ENCODE data around the gene MCMBP. TPM values are rescaled to one million over a fixed set of nuclear protein-coding genes. Genes with fewer than 3 reads are reported as not detected.

MCMBP gene
- total RNA-seq, 1 experiment from 2014 or later = 148 TPM

GRCh38 chr10:119865699-119866240 is 6.9 kb downstream of the MCMBP start:
- no peaks in the 10 kb centered on the region for H3K9me2 ChIP-seq (ENCODE audit: insufficient read depth)

More at GRCh38 chr10:119865699-119866240, 6.9 kb downstream of the MCMBP start:
- Histone ChIP-seq H3K27ac (ENCODE audit: low read depth, low read length) (no peak overlapping the region), H3K4me1 (ENCODE audit: control insufficient read depth in 1 of 2, insufficient read depth in 2 of 2, low read length in 2 of 2) (peaks cover 0 to 3% of the 10 kb centered on the region in 2 experiments; a peak in 2 of 4 replicates), H3K27me3 (ENCODE audit: insufficient read depth, low read length) (no peaks in the 10 kb centered on the region), H3K9ac (ENCODE audit: low read length) (no peak overlapping the region), H3K36me3 (ENCODE audit: control insufficient read depth in 1 of 2, insufficient read depth in 2 of 2, low read length in 2 of 2) (no peaks in the 10 kb centered on the region), H2AFZ (ENCODE audit: low read depth, low read length, poor library complexity, severe bottlenecking) (no peak overlapping the region), H3K79me2 (ENCODE audit: insufficient read depth, low read length) (peaks cover 100% of the 10 kb centered on the region), H3K4me2 (ENCODE audit: low read length) (no peak overlapping the region), H3K9me3 (ENCODE audit: control insufficient read depth in 1 of 2, insufficient read depth in 1 of 2, low read depth in 1 of 2, low read length in 2 of 2) (no peaks in the 10 kb centered on the region), H4K20me1 (ENCODE audit: insufficient read depth) (peaks cover 71% of the 10 kb centered on the region; the same call in 1 of the 2 replicates), H3K4me3 (replicated peaks in 1 of 2; ENCODE audit: low read depth in 1 of 2, low read length in 2 of 2) (no peak overlapping the region)
- POLR2A ChIA-PET = no interaction called here
- ATAC-seq (no peak), DNase-seq (ENCODE audit: low read depth, low spot score) (no peak)
- RAD21 ChIA-PET (ENCODE audit: low non-redundant PET in 1 of 2, low total read pairs in 2 of 2, uncharacterized antibody in 2 of 2, unreplicated experiment in 2 of 2) = interaction anchor here in 1 of 2 experiments (0.7 kb wide), 1 partner anchor 146 kb away, joined by 4 read pairs; no protein-coding TSS in a partner anchor
- no TSS peak for BruUV-seq (replicated peaks)
- intact Hi-C loops (cut with micrococcal nuclease) = no loop called here
- CTCF ChIA-PET = no interaction called here
- TF ChIP-seq SRF (IDR thresholded peaks at IDR 0.05; ENCODE audit: low read depth) (no peak), TCF7L2 (IDR thresholded peaks at IDR 0.05; ENCODE audit: borderline replicate concordance, extremely low read depth, insufficient read depth, insufficient read length) (no peak), ELF1 (IDR thresholded peaks at IDR 0.05; ENCODE audit: borderline replicate concordance, low read depth) (no peak), EZH2 (IDR thresholded peaks at IDR 0.05) (no peak), FOSL1 (IDR thresholded peaks at IDR 0.05; ENCODE audit: low read depth) (no peak), POLR2AphosphoS5 (IDR thresholded peaks at IDR 0.05; ENCODE audit: low read depth, low read length) (no peak), SP1 (IDR thresholded peaks at IDR 0.05; ENCODE audit: low read depth) (no peak), YY1 (IDR thresholded peaks at IDR 0.05; ENCODE audit: extremely low read depth, insufficient replicate concordance, low read depth, low read length) (no peak), ZFX (IDR thresholded peaks at IDR 0.05) (no peak), CTCF (IDR thresholded peaks at IDR 0.05 in 2 of 3, conservative IDR thresholded peaks at IDR 0.05 in 1 of 3; ENCODE audit: borderline replicate concordance in 1 of 3, insufficient read depth in 1 of 3, low read depth in 2 of 3, low read length in 2 of 3) (no peak), CEBPB (IDR thresholded peaks at IDR 0.05; ENCODE audit: low read depth) (no peak), ZNF274 (IDR thresholded peaks at IDR 0.05; ENCODE audit: low read depth, low read length) (no peak)
- TF ChIP-seq, protein P1, sequence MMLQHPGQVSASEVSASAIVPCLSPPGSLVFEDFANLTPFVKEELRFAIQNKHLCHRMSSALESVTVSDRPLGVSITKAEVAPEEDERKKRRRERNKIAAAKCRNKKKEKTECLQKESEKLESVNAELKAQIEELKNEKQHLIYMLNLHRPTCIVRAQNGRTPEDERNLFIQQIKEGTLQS (IDR thresholded peaks at IDR 0.05) = no peak
- TF ChIP-seq, protein P2, sequence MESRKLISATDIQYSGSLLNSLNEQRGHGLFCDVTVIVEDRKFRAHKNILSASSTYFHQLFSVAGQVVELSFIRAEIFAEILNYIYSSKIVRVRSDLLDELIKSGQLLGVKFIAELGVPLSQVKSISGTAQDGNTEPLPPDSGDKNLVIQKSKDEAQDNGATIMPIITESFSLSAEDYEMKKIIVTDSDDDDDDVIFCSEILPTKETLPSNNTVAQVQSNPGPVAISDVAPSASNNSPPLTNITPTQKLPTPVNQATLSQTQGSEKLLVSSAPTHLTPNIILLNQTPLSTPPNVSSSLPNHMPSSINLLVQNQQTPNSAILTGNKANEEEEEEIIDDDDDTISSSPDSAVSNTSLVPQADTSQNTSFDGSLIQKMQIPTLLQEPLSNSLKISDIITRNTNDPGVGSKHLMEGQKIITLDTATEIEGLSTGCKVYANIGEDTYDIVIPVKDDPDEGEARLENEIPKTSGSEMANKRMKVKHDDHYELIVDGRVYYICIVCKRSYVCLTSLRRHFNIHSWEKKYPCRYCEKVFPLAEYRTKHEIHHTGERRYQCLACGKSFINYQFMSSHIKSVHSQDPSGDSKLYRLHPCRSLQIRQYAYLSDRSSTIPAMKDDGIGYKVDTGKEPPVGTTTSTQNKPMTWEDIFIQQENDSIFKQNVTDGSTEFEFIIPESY (IDR thresholded peaks at IDR 0.05; ENCODE audit: extremely low read depth, insufficient replicate concordance, low read length) = no peak
